ENCODE data around the gene DHX16.

DHX16 gene

GRCh38 chr6:30655743-30656094 is 17.1 kb downstream of the DHX16 start:
- H3K4me3 ChIP-seq (replicated peaks in 1 of 2; ENCODE audit: low read depth in 2 of 2, low read length in 2 of 2), result no peak overlapping the region
- TF ChIP-seq CTCF (IDR thresholded peaks at IDR 0.05; ENCODE audit: low read depth, low read length), result no peak
- no peak for DNase-seq (ENCODE audit: low read depth in 2 of 2)

- H3K4me3 ChIP-seq (replicated peaks in 1 of 2; ENCODE audit: low read depth in 2 of 2, low read length in 2 of 2), result no peak overlapping the region
- DNase-seq (ENCODE audit: low read depth in 2 of 2), result no peak
- TF ChIP-seq CTCF (IDR thresholded peaks at IDR 0.05; ENCODE audit: low read depth, low read length), result no peak
Observed at GRCh38 chr6:30654798-30655742, 17.7 kb downstream of the DHX16 start.

- TF ChIP-seq CTCF (IDR thresholded peaks at IDR 0.05; ENCODE audit: low read depth, low read length), result no peak
- H3K4me3 ChIP-seq (replicated peaks in 1 of 2; ENCODE audit: low read depth in 2 of 2, low read length in 2 of 2), result no peak overlapping the region
- no peak for DNase-seq (ENCODE audit: low read depth in 2 of 2)
Observed at GRCh38 chr6:30651143-30651542, 21.7 kb downstream of the DHX16 start.

GRCh38 chr6:30647242-30648116 is 25.3 kb downstream of the DHX16 start:
- peak; percentile 48 to 59 for DNase-seq (ENCODE audit: low read depth in 2 of 2)
- peak overlapping the region; percentile 90 to 92 for H3K4me3 ChIP-seq (replicated peaks in 1 of 2; ENCODE audit: low read depth in 2 of 2, low read length in 2 of 2)
- no peak for TF ChIP-seq CTCF (IDR thresholded peaks at IDR 0.05; ENCODE audit: low read depth, low read length)

GRCh38 chr6:30646450-30647241 is 26.2 kb downstream of the DHX16 start, which contains the start of gene C6orf136:
C6orf136 (plus strand) TSS chr6:30647133; CDS start chr6:30647232, 99 bp downstream.
- TF ChIP-seq CTCF (IDR thresholded peaks at IDR 0.05; ENCODE audit: low read depth, low read length), result no peak
- peak within 1 kb of the TSS; percentile 90 to 92 for H3K4me3 ChIP-seq (replicated peaks in 1 of 2; ENCODE audit: low read depth in 2 of 2, low read length in 2 of 2)
- peak; percentile 94 to 96 for DNase-seq (ENCODE audit: low read depth in 2 of 2)

GRCh38 chr6:30645989-30646388 is 26.8 kb downstream of the DHX16 start:
- TF ChIP-seq CTCF (IDR thresholded peaks at IDR 0.05; ENCODE audit: low read depth, low read length), result no peak
- H3K4me3 ChIP-seq (replicated peaks in 1 of 2; ENCODE audit: low read depth in 2 of 2, low read length in 2 of 2), result no peak overlapping the region

More at GRCh38 chr6:30645989-30646388, 26.8 kb downstream of the DHX16 start:
- DNase-seq (ENCODE audit: low read depth in 2 of 2), result no peak

Measured in cardiac fibroblast (primary cell).